ENCODE results near the gene NPTX1.
A peak's percentile ranks its signal among the peaks of the same experiment; 100 is the strongest.

NPTX1 gene

DNA sequence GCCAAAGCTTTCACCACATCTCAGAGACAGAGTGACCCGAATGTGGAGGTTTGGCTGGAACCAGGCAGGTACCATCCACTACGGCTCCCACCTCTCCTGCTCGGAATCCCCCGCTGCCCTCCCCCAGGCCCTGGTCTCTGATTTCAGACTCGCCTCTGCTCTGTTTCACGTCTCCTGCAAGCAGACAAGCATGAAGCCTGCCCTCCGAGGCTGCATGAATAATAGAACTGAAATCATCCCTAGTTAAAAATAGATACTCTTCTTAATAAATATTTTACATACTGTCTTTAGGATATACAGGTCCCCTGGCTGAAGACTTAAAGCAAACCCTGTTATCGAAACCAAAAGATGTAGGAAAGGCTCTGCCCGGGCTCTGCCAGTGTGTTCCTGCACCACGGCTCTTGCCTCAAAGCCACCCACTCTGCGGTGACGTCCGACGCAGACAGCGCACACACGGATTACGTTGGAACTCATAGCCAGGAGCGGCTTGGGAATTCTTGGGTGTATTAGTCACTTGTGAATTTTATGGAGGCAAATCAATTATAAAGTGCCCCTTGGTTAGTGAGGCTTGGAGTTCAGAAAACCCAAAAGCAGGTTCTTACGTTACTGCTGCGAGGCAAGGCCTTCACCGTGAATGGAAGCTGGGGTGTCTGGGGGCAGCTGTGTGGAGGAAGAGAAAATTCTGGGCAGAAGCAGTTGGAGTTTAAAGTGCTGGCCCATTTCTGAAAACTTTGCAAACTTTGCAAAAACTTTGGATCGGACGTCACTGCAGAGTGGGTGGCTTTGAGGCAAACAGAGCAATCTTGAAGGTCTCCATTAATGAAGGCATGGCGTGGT, 25.6 kb upstream of the NPTX1 start:
- TF ChIP-seq TAF1 (IDR thresholded peaks at IDR 0.05; ENCODE audit: borderline replicate concordance, low read depth, low read length) (no peak), POLR2AphosphoS5 (IDR thresholded peaks at IDR 0.05; ENCODE audit: low read depth, low read length) (no peak), POLR2A (IDR thresholded peaks at IDR 0.05; ENCODE audit: low read depth, low read length) (no peak)
- DNase-seq (ENCODE audit: insufficient read length) (no peak), FAIRE-seq (no peak)

- FAIRE-seq (no peak), DNase-seq (ENCODE audit: insufficient read length) (no peak)
- TF ChIP-seq POLR2AphosphoS5 (IDR thresholded peaks at IDR 0.05; ENCODE audit: low read depth, low read length) (no peak), POLR2A (IDR thresholded peaks at IDR 0.05; ENCODE audit: low read depth, low read length) (no peak), TAF1 (IDR thresholded peaks at IDR 0.05; ENCODE audit: borderline replicate concordance, low read depth, low read length) (no peak)
Measured at GRCh38 chr17:80499961-80500665, 23.7 kb upstream of the NPTX1 start.

DNA sequence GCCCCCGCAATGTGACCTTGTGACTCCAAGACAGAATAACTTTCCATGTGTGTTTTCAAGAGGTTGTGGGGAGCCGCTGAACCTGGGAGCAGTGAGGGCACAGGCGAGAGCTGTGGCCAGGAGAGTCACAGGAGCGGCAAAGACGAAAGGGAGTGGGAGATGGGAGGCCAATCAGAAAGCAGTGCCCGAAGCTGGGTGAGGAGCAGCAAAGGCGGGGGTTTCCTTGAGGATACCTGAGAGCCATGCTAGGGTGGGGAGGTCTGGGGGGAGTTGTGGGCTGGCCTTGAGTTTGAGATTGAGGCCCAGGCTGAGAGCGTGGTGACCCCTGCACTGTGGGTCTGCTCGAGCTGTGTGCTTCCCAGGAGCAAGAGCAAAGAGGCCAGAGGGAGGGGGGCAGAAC, 23.2 kb upstream of the NPTX1 start:
- TF ChIP-seq TAF1 (IDR thresholded peaks at IDR 0.05; ENCODE audit: borderline replicate concordance, low read depth, low read length): no peak
- no peak for TF ChIP-seq POLR2AphosphoS5 (IDR thresholded peaks at IDR 0.05; ENCODE audit: low read depth, low read length)
- TF ChIP-seq POLR2A (IDR thresholded peaks at IDR 0.05; ENCODE audit: low read depth, low read length): no peak
- no peak for FAIRE-seq
- no peak for DNase-seq (ENCODE audit: insufficient read length)

GRCh38 chr17:80498920-80499410, 22.6 kb upstream of the NPTX1 start:
- TF ChIP-seq TAF1 (IDR thresholded peaks at IDR 0.05; ENCODE audit: borderline replicate concordance, low read depth, low read length): no peak
- TF ChIP-seq POLR2A (IDR thresholded peaks at IDR 0.05; ENCODE audit: low read depth, low read length): no peak
- TF ChIP-seq POLR2AphosphoS5 (IDR thresholded peaks at IDR 0.05; ENCODE audit: low read depth, low read length): no peak
- no peak for FAIRE-seq
- DNase-seq (ENCODE audit: insufficient read length): no peak

DNA sequence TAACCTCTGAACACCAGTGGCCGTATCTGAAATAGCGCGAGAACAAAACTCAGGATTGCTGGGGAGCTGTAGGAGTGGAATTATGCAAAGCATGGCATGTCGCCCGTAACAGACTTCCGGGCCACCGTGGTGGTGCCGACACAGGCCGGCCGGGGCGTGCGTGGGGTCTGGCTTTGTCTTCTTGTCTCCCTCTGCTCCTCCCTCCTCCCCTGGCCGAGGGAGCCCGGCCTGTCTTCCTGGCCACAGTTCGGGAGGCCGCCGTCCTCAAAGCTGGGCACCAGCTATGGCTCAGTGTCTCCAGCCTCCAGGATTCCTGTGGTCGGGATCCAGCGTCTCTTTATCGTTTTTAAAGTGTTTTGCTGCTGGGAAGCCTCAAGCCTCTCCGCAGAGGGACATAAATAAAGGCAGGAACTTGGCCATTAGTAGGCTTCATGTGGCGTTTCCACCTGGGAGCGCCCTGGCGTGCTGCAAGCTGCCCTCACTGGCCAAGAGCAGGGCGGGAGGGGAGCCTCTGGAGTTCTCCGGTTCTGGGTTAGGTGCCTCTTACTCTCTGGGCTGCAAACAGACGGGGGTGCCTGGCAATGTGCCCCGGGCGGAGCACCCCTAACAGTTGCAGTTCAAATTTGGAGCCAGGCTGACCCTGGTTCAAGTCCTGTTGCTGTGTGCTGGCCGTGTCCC, 22.0 kb upstream of the NPTX1 start:
- no peak for DNase-seq (ENCODE audit: insufficient read length)
- no peak for FAIRE-seq
- no peak for TF ChIP-seq POLR2A (IDR thresholded peaks at IDR 0.05; ENCODE audit: low read depth, low read length)
- no peak for TF ChIP-seq TAF1 (IDR thresholded peaks at IDR 0.05; ENCODE audit: borderline replicate concordance, low read depth, low read length)
- no peak for TF ChIP-seq POLR2AphosphoS5 (IDR thresholded peaks at IDR 0.05; ENCODE audit: low read depth, low read length)

GRCh38 chr17:80497726-80498241, 21.4 kb upstream of the NPTX1 start:
- no peak for DNase-seq (ENCODE audit: insufficient read length)
- FAIRE-seq: peak; percentile 36
- no peak for TF ChIP-seq TAF1 (IDR thresholded peaks at IDR 0.05; ENCODE audit: borderline replicate concordance, low read depth, low read length)
- TF ChIP-seq POLR2AphosphoS5 (IDR thresholded peaks at IDR 0.05; ENCODE audit: low read depth, low read length): no peak
- TF ChIP-seq POLR2A (IDR thresholded peaks at IDR 0.05; ENCODE audit: low read depth, low read length): no peak

GRCh38 chr17:80494547-80494946, 18.1 kb upstream of the NPTX1 start:
- FAIRE-seq (no peak), DNase-seq (ENCODE audit: insufficient read length) (no peak)
- TF ChIP-seq POLR2A (IDR thresholded peaks at IDR 0.05; ENCODE audit: low read depth, low read length) (no peak), TAF1 (IDR thresholded peaks at IDR 0.05; ENCODE audit: borderline replicate concordance, low read depth, low read length) (no peak), POLR2AphosphoS5 (IDR thresholded peaks at IDR 0.05; ENCODE audit: low read depth, low read length) (no peak)

DNA sequence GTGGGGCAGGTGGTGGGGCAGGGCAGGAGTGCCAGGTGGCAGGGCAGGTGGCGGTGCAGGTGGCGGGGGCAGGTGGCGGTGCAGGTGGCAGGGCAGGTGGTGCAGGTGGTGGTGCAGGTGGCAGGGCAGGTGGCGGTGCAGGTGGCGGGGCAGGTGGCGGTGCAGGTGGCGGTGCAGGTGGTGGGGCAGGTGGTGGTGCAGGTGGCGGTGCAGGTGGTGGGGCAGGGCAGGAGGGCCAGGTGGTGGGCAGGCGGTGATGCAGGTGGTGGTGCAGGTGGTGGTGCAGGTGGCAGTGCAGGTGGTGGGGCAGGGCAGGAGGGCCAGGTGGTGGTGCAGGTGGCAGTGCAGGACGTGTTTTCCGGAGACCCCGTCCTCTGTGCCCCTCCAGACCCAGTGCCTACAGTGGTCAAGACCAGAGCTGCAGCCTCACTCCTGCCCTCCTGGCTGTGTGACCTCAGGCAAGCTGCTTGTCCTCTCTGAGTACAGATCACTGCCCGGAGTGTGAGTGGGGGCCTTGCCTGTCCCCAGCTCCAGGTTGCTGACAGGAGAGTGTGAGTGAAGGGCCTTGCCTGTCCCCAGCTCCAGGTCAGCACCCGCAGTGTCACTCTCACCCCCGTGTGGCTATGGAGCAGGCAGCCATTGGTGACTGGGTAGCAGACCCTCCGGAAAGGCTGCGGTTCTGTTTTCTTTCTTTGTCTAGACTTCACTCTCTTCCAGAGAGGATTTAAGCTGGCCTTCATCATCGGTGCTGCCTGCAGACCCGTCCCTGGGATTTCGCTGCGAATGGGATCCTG, 16.1 kb upstream of the NPTX1 start:
- no peak for DNase-seq (ENCODE audit: insufficient read length)
- no peak for FAIRE-seq
- TF ChIP-seq POLR2AphosphoS5 (IDR thresholded peaks at IDR 0.05; ENCODE audit: low read depth, low read length) (no peak), TAF1 (IDR thresholded peaks at IDR 0.05; ENCODE audit: borderline replicate concordance, low read depth, low read length) (no peak), POLR2A (IDR thresholded peaks at IDR 0.05; ENCODE audit: low read depth, low read length) (no peak)

DNA sequence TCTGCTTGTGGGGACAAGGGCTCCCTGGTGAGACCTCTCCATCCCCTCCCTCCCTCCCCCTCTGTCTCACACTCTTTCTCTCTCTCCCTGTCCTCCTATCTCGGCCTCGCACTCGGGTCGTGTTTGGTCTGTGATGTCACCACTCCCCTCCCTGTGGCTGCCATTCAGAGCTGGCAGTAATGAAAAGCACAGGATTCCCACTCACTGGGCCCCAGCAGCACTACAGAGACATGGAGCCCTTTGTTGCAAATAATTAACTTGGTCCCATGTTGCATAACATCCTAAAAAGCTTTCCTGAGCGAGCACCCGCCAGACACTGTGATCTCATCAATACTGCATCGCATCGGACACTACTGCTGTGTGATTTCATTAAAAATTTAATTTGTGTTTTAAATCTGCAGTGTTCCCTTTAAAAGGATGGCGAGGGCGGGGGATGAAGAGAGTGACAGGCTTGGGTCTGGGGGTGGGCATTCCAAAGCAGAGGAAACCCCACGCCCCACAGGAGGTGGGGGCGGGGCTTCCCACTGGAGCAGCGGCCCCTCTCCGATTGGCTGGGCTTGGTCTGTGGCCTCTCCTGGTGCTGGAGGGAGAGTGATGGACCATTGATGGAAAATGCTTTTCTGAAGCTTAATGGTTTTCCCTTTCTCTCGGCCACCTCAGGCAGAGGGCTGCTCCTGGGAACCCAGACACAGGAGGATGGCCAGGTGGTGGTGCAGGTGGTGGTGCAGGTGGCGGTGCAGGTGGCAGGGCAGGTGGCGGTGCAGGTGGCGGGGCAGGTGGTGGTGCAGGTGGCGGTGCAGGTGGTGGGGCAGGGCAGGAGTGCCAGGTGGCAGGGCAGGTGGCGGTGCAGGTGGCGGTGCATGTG, 15.3 kb upstream of the NPTX1 start:
- no peak for TF ChIP-seq TAF1 (IDR thresholded peaks at IDR 0.05; ENCODE audit: borderline replicate concordance, low read depth, low read length)
- no peak for TF ChIP-seq POLR2AphosphoS5 (IDR thresholded peaks at IDR 0.05; ENCODE audit: low read depth, low read length)
- no peak for TF ChIP-seq POLR2A (IDR thresholded peaks at IDR 0.05; ENCODE audit: low read depth, low read length)
- no peak for DNase-seq (ENCODE audit: insufficient read length)
- no peak for FAIRE-seq

DNA sequence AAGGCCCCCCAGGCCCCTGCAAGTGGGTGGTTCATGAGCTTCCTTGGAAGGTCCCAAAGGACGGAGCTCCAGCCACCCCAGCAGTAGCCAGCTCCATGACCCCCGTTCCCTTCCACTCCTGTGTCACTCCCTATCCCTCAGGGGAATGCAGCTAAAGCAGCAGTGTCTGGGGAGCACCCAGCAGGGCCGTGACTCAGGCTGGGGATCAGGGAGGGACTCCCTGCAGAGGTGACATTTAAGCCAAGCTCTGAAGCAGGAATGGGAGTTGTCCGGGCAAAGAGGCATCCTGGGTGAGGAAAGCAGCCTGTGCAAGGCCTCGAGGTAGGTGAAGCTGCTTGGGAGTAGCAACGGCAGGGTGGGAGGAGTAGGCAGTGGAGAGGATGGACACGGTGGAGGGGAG, 11.1 kb upstream of the NPTX1 start:
- TF ChIP-seq POLR2A (IDR thresholded peaks at IDR 0.05; ENCODE audit: low read depth, low read length) (no peak), TAF1 (IDR thresholded peaks at IDR 0.05; ENCODE audit: borderline replicate concordance, low read depth, low read length) (no peak), POLR2AphosphoS5 (IDR thresholded peaks at IDR 0.05; ENCODE audit: low read depth, low read length) (no peak)
- FAIRE-seq (no peak), DNase-seq (ENCODE audit: insufficient read length) (no peak)

Data from GM12892 (cell line).